Mononuclear cell (primary cell): ENCODE data around the gene TLE6. TPM values are rescaled to one million over a fixed set of nuclear protein-coding genes. Genes with fewer than 3 reads are reported as not detected.
"Not testable (repeated sequence)": the region's sequence is repeated elsewhere in the genome, so short reads cannot be mapped to it uniquely, and the experiment has no call there.

Source experiments
- H3K27me3 ChIP-seq: 2 replicates; pipeline ENCODE4 v1.6.0; 2011; ENCODE audit warnings: low read length, control low read depth; ENCODE audit not compliant: insufficient read depth
- H3K4me1 ChIP-seq: 2 replicates; pipeline ENCODE4 v1.5.1; 2011; ENCODE audit warnings: mild to moderate bottlenecking, low read length, control low read depth; ENCODE audit not compliant: insufficient read depth
- H3K4me3 ChIP-seq: 2 replicates; pipeline ENCODE4 v1.5.1; 2011; ENCODE audit warnings: mild to moderate bottlenecking, low read length, moderate library complexity
- H3K9me3 ChIP-seq: 2 replicates; pipeline ENCODE4 v1.5.1; 2011; ENCODE audit warnings: low read depth, mild to moderate bottlenecking, control low read depth, low read length
- total RNA-seq: library from RNA; depleted of rRNA; stranded (reverse); fragments of >200 nt; gene quantifications from one replicate; pipeline ENCODE4 v1.2.3, GENCODE V29; 2012

Gene TLE6
- total RNA-seq, 1 donor: not detected

DNA sequence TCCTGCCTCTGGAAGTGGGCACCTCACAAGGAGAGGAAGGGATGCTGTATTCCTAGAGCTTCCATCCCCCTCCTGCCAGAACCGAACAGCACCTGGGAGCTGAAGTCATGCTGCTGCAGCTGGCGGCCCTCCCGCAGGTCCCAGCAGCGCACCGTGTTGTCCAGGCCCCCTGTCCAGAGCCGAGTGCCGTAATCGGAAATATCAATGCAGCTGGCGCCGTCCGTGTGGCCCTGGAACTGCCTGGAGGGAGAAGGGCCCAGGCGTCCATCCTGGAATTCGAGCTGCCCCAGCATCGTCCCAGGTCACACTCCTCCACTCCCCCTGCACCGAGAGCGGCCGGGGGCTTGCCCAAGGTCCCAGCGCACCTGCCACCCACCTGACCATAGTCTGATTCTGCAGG lies 28.0 kb downstream of the TLE6 start:
- Histone ChIP-seq H3K4me1 (no peaks in the 10 kb centered on the region), H3K9me3 (no peaks in the 10 kb centered on the region), H3K27me3 (no peaks in the 10 kb centered on the region), H3K4me3 (no peak overlapping the region)

DNA sequence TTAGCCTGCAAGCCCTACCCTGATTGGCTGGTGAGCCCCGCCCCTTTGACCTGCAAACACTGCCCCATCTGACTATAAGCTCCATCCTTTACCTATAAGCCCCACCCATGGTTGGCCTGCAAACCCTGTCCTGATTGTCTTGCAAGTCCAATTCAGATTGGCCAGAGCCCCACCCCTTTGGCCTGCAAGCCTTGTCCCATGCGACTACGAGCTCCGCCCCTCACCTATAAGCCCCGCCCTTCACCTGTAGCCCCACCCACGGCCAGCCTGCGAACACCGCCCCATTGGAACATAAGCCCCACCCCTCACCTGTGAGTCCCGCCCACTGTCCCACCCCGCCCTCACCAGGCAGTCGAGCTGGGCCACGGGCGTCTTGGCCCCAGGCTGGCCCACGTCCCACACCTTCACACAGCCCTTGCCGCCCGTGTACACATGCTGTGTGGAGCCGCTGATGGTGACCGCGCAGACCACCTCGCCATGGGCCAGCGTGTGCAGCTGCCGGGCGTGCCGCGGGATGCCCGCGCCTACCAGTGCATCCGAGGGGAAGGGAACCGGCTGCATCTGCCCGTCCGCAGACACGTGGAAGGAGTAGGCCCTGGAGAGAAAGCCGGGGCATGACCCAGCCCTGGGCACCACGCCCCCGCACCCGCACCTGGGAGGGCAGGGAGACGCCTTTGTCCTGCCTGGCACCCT lies 28.9 kb downstream of the TLE6 start:
- H3K4me3 ChIP-seq: no peak overlapping the region

DNA sequence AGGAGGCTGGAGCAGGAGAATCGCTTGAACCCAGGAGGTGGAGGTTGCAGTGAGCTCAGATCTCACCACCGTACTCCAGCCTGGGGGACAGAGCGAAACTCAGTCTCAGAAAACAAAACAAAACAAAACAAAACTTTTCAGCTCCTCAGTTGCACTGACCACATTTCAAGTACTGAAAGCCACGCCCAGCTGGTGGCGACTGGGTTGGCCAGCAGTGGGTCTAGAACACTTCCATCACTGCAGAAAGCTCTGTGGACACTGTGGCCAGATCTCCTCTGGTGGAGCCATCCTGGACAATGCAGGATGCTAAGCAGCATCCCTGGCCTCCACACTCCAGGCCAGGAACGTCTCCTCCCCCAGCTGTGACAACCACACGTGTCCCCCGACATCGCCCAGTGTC lies 30.6 kb downstream of the TLE6 start:
- H3K4me1 ChIP-seq: no peaks in the 10 kb centered on the region
- H3K4me3 ChIP-seq: no peak overlapping the region
- H3K27me3 ChIP-seq: no peaks in the 10 kb centered on the region
- H3K9me3 ChIP-seq: no peaks in the 10 kb centered on the region

More for the DNA sequence above, 28.9 kb downstream of the TLE6 start:
- Histone ChIP-seq H3K9me3 (no peaks in the 10 kb centered on the region), H3K27me3 (no peaks in the 10 kb centered on the region), H3K4me1 (no peaks in the 10 kb centered on the region)

DNA sequence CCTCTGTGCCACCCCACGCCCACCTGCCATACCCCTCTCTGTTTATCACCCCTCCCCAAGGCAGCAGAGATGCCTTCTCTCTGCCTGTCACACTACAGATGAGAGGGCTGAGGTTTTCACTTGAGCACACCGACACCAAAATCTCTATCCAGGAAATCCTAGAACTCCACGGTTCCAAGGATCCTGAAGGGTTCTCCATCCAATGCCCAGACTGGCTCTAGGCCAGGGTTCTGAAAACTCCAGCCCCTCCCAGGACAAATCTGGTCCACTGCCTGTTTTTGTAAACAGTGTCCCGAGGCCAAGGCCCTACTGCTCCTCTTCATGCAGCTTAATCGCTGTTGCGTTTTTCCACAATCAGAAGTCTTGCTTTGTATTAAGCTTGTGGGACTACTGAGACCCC lies 31.6 kb downstream of the TLE6 start:
- Histone ChIP-seq H3K9me3 (no peaks in the 10 kb centered on the region), H3K4me3 (no peak overlapping the region), H3K27me3 (no peaks in the 10 kb centered on the region), H3K4me1 (no peaks in the 10 kb centered on the region)

DNA sequence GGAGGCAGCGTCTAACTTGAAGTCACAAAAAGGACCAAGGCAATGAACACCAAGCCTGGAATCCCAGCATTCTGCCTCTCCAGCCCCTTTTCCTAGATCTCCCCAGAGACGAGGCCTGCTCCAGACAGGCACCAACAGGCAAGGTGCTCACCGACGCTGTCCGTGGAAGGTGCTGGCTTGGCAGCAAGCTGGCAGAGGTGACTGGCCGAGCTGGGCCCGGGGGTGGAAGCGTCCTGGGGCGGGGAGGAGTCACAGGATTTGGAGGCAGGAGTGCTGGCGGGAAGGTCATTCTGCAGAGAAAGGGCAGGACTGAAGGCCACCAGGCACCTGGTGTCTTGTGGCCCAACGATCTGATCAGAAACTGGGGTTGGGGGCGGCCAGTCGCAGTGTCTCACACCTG lies 33.5 kb downstream of the TLE6 start:
- H3K27me3 ChIP-seq: no peaks in the 10 kb centered on the region
- no peaks in the 10 kb centered on the region for H3K9me3 ChIP-seq
- H3K4me3 ChIP-seq: no peak overlapping the region
- no peaks in the 10 kb centered on the region for H3K4me1 ChIP-seq

DNA sequence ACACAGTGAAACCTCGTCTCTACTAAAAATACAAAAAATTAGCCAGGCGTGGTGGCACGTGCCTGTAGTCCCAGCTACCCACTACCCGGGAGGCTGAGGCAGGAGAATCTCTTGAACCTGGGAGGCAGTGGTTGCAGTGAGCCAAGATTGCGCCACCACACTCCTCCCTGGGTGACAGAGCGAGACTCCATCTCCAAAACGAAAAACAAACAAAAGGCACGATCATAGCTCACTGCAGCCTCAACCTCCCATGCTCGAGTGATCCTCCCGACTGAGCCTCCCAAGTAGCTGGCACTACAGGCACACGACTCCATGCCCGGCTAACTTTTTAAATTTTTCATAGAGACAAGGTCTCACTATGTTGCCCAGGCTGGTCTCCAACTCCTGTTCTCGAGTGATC lies 34.7 kb downstream of the TLE6 start:
- H3K4me1 ChIP-seq, H3K4me3 ChIP-seq, H3K27me3 ChIP-seq, H3K9me3 ChIP-seq: not testable (repeated sequence)

DNA sequence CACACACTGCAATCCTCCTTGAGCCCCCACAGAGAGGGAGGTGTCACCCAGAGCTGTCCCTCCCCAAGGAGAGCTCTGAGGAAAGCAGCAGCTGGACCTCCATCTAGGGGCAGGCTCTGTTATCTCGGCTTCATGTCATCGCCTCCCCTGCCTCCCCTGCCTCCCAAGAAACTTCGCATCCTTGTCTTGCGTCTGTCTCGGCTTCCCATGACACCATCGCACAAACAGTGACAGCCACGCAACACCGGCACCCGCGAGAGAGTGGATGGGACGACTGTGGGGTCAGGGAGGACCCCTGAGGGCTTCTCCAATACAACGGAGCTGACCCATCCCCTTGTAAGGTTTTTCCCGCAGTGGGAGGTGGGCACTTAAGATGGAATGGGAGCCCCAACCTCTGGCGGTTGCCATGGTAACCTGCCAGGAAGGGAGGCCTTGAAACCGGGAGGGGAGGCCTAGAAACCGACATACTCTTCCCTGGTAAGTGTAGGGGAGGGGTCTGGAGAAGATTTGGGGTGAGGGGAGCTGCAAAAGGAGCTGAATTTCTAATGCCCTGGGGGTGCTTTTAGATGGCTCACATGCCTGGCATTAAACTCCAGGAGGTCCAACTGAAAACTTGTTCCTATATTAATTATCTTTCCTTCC lies 35.4 kb downstream of the TLE6 start:
- no peaks in the 10 kb centered on the region for H3K9me3 ChIP-seq
- H3K4me1 ChIP-seq: no peaks in the 10 kb centered on the region
- no peaks in the 10 kb centered on the region for H3K27me3 ChIP-seq
- no peak overlapping the region for H3K4me3 ChIP-seq

DNA sequence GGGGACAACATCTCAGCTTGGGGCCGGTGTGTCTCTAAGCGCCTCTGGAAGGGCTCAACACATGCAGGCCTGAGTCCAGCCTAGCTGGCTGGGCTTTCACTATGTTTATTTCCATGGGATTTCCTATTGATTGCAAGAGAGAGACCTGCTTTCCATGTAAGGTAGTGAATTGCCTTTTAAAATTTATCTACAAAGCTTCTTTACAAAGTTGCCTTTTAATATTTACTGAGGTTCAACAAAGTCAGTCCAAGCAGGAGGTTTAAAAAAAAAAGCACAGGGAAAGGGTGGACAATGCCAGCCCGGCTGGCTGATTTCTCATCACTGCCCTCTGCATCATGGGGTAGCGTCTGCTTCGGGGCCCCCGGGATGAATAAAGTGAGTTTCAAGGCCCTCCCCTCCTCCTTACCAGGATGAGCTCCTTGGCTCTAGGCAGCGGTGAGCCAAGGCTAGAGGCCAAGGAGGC lies 35.9 kb downstream of the TLE6 start:
- H3K4me3 ChIP-seq: no peak overlapping the region
- no peaks in the 10 kb centered on the region for H3K9me3 ChIP-seq
- no peaks in the 10 kb centered on the region for H3K4me1 ChIP-seq
- H3K27me3 ChIP-seq: no peaks in the 10 kb centered on the region

DNA sequence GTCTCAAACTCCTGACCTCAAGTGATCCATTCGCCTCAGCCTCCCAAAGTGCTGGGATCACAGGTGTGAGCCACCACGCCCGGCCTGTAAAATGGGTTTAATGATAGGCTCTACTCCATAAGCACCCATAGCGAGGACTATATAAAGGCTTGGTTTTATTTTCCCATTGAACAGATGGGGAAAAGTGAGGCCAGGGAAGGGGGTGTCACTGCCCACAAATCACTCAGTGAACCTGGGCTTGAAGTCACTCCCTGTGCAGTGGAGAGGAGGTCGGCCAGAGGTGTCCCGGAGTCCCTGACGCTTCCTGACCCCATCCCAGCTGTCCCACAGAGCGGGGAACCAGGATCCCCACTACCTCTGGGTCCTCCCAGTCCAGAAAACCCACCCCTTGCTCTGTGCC lies 36.8 kb downstream of the TLE6 start:
- Histone ChIP-seq H3K27me3 (no peaks in the 10 kb centered on the region), H3K9me3 (no peaks in the 10 kb centered on the region), H3K4me3 (no peak overlapping the region), H3K4me1 (no peaks in the 10 kb centered on the region)

DNA sequence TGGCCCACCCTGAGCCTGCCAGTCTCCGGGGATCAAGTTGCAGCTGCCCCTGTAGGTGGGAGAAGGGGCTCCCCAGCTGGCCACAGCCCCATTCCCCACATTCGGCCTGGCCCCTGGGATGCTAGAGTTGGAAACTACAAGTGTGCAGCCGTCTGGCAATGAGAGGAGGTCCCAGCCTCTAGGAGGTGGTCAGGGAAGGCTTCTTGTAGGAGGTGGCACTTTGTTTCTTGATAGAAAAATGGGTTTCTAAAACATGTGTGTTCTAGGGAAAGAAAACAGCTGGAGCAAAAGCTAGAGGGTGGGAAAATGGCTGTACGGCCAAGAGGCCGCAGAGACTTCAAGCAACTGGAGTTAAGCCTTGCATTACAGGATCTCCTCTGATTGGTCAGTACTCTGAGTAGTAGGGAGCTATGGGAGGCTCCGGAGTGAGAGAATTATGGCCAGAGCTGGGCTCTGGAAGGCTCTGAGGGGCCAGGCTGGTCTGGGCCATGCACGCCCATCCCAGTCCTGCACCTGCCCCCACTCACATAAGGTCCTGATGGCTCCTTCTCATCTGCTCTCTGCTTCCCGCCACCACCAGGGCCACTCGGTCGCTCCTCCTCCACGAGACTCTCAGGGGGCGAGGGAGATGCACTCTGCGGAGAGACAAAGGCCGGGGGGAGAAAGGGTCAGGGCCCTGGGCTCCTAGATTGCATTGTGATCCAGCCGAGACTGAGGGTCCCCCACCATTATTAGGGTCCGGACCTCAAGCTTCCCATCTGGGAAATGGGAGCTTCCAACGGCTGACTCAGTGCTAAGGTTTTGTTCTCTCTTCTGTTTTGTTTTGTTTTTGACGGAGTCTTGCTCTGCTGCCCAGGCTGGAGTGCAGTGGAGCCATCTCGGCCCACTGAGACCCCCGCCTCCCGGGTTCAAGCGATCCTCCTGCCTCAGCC lies 38.0 kb downstream of the TLE6 start:
- Histone ChIP-seq H3K9me3 (no peaks in the 10 kb centered on the region), H3K27me3 (no peaks in the 10 kb centered on the region), H3K4me1 (no peaks in the 10 kb centered on the region), H3K4me3 (no peak overlapping the region)

DNA sequence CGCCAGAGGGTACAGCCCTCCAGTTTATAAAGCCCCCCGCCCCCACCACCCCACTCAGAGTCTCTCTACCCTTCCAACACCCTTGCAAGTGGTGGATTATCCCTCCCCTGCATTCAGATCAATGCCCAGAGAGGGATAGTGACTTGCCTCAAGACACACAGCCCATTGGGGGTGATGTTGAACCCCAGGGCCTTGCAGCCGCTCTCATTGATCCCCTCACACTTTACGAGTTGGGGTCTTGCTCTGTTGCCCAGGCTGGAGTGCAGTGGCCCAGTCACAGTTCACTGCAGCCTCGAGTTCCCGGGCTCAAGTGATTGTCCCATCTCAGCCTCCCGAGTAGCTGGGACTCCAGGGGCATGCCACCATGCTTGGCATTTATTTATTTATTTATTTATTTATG lies 40.6 kb downstream of the TLE6 start:
- Histone ChIP-seq H3K4me1 (no peaks in the 10 kb centered on the region), H3K27me3 (no peaks in the 10 kb centered on the region), H3K9me3 (no peaks in the 10 kb centered on the region), H3K4me3 (no peak overlapping the region)

DNA sequence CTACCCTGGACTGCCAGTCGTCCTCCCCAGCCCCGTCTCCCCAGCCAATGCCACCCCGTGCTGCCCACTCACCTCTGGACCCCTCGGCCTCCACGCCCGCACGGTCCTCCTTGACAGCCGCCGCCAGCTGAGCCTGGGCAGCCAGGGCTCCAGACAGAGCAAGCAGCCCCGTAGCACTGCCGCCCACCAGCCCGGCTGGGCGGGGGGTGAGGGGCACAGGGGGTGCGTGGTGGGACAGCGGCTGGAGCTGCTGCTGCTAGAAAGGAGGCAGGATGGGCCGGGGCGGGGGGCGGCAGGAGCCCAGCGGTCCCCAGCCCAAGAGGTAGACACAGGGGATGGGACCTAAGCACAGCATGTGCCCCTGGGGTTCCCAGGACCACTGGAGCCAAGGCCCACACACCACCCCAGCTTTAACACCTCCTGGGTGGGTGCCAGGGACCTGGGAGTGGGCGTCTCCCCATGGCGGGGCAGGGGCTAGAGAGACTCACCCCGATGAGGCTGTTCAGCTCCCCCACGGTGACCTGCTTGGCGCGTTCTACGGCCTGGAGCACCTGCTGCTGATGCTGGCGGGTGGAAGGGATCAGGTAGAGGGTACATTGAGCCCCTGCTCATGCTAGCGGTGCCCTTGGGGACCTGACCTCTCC lies 42.0 kb downstream of the TLE6 start:
- no peak overlapping the region for H3K4me3 ChIP-seq
- H3K9me3 ChIP-seq: no peaks in the 10 kb centered on the region
- no peaks in the 10 kb centered on the region for H3K4me1 ChIP-seq
- H3K27me3 ChIP-seq: no peaks in the 10 kb centered on the region

DNA sequence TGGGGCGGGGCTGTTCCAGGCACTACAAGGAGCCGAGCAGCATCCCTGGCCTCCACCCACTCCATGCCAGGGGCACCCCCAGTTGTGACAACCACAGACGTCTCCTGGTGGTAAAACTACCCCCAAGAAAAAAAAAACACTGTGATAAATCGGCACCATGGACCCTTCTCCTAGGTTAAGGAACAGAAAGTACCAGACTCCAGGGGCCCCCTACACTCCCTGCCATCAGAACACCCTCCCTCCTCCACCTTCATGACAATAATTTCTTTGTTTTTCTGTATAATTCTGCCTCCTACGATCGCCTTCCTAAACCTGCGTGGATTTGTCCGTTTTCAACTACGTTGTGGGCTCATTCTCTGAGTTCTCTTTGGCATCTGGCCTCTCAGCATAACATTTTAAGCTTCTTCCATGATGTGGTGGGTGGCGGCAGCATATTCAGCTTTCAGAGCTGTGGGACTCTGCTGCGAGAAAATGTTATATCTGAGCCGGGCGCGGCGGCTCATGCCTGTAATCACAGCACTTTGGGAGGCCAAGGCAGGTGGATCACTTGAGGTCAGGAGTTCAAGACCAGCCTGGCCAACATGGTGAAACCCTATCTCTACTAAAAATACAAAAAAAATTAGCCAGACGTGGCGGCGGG lies 43.1 kb downstream of the TLE6 start:
- H3K9me3 ChIP-seq: no peaks in the 10 kb centered on the region
- H3K4me3 ChIP-seq: no peak overlapping the region
- peaks cover 8% of the 10 kb centered on the region for H3K27me3 ChIP-seq
- H3K4me1 ChIP-seq: peaks cover 3% of the 10 kb centered on the region

DNA sequence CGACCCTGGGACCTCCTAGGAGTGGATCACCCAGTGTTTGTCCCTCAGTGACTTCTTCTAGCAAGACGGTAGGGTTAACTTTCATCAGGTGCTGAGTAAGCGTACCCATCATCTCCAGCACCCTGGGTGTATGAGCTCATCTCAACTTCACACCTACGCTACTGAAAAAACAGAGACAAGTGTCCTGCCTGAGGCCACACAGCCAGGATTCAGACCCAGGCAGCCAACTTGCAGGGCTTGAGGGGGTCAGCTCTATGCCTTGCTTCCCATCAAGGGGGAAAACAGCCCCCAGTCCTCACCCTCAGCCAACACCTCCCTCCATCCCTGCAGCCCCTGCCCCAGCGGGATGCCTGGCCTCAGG lies 47.1 kb downstream of the TLE6 start:
- no peaks in the 10 kb centered on the region for H3K9me3 ChIP-seq
- peaks cover 8% of the 10 kb centered on the region for H3K4me1 ChIP-seq
- H3K4me3 ChIP-seq: no peak overlapping the region
- H3K27me3 ChIP-seq: peaks cover 29% of the 10 kb centered on the region
